ENCODE measurements around the gene PARP16.

DNA sequence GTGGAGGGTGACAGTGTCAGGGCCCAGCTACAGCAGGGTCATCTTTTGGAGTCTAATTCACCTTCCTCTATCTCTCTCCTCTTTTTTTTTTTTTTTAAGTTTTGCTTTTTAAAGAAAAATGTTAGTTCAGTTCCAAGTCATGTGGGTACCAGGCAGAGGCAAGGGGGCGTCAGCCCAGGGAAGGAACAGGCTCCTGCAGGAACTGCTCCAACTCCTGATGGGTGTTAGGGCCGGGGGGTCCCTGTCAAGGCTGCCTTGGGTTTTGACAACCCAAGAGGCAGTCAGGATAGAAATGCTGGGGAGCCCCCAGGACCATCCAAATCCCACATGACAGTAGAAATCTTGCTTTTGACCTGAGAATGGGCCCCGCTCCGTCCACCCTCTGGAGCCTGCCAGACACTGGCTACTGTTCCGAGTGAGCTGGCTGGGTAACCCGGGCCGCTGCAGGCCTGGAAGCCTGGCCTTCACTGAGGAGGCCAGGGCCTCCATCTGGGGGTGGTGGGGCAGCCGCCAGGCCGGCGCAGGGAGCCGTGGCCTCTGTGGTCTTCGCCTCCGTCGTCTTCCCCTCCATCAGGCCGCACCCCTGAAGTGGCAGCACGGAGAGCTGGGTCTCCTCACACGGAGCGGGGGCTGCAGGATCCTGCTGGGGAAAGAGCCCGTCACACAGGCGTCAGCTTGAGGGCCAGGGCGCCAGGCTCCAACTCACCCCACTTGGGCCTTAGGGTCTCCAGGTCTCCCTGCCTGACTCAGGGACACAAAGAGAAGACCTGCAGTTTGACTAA is 42.0 kb upstream of the PARP16 start:
- TF ChIP-seq, protein P1, sequence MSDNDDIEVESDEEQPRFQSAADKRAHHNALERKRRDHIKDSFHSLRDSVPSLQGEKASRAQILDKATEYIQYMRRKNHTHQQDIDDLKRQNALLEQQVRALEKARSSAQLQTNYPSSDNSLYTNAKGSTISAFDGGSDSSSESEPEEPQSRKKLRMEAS (IDR thresholded peaks at IDR 0.05; ENCODE audit: low read depth, low read length), result no peak
- TF ChIP-seq, protein P2, sequence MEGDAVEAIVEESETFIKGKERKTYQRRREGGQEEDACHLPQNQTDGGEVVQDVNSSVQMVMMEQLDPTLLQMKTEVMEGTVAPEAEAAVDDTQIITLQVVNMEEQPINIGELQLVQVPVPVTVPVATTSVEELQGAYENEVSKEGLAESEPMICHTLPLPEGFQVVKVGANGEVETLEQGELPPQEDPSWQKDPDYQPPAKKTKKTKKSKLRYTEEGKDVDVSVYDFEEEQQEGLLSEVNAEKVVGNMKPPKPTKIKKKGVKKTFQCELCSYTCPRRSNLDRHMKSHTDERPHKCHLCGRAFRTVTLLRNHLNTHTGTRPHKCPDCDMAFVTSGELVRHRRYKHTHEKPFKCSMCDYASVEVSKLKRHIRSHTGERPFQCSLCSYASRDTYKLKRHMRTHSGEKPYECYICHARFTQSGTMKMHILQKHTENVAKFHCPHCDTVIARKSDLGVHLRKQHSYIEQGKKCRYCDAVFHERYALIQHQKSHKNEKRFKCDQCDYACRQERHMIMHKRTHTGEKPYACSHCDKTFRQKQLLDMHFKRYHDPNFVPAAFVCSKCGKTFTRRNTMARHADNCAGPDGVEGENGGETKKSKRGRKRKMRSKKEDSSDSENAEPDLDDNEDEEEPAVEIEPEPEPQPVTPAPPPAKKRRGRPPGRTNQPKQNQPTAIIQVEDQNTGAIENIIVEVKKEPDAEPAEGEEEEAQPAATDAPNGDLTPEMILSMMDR (IDR thresholded peaks at IDR 0.05; ENCODE audit: low read depth, low read length), result no peak
- no peak for TF ChIP-seq POLR2A (IDR thresholded peaks at IDR 0.05; ENCODE audit: extremely low read depth, insufficient read length)
